ENCODE data around the gene CISD1. TPM values are rescaled to one million over a fixed set of nuclear protein-coding genes. Genes with fewer than 3 reads are reported as not detected.

Gene CISD1
- polyA plus RNA-seq, 3 donors = 59.4 to 62.0 (median 60.4) TPM

DNA sequence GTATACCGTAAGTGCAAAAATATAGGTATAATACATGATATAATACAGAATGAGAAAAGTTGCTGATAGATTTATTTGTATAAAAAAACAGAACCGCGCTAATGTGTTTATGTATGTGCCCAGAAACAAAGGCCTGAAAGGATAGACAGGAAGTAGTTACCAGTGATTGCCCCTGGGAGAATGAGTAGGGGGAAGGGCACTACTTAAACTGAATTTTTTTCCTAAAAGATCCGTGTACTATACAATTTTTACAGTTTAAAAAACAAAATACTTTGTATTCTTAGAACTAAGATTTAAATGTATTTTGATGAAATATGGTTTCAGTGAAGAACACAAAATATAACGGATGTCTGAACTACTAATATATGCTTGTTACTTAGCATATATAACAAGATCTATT is 4.2 kb upstream of the CISD1 start:
- DNase-seq (ENCODE audit: low read depth in 3 of 3, low spot score in 2 of 3) = no peak

GRCh38 chr10:58265249-58265648 is 3.7 kb upstream of the CISD1 start:
- no peak for DNase-seq (ENCODE audit: low read depth in 3 of 3, low spot score in 2 of 3)

DNA sequence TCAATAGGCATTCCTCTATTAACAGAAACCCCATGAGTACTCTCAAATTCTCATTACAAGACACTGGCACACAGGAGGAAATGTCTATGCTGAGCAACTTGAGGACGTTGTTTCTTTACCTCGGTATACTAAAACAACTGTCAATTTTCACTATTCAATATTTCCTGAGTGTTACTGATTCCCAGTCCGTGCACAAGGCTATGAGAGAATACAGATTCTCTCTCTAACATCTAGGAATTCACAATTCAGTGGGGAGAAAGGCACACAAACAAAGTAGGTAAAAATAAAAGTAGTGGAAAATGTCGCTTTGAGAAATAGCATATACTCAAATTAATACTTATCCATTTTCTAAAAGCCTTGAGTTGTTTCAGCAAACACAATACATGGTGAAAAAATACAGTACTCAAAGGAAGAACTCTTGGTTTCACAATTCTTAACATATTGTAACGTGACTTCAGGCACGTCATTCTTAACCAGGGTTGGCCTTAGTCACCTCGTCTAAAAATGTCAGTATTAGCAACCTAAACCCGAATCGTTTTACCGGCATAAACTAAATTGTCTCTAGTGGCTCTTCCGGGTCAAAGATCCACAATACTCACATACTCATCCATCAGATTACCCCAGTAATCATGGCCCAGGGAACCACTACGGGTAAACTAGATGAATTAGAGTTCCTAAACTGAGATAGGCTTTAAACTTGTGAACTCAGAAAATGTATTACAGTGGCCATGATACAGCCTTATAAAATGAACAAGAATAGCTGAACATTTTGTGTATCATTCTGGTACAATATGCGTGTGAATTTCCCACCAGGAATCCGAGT is 2.7 kb upstream of the CISD1 start:
- DNase-seq (ENCODE audit: low read depth in 3 of 3, low spot score in 2 of 3) = no peak

DNA sequence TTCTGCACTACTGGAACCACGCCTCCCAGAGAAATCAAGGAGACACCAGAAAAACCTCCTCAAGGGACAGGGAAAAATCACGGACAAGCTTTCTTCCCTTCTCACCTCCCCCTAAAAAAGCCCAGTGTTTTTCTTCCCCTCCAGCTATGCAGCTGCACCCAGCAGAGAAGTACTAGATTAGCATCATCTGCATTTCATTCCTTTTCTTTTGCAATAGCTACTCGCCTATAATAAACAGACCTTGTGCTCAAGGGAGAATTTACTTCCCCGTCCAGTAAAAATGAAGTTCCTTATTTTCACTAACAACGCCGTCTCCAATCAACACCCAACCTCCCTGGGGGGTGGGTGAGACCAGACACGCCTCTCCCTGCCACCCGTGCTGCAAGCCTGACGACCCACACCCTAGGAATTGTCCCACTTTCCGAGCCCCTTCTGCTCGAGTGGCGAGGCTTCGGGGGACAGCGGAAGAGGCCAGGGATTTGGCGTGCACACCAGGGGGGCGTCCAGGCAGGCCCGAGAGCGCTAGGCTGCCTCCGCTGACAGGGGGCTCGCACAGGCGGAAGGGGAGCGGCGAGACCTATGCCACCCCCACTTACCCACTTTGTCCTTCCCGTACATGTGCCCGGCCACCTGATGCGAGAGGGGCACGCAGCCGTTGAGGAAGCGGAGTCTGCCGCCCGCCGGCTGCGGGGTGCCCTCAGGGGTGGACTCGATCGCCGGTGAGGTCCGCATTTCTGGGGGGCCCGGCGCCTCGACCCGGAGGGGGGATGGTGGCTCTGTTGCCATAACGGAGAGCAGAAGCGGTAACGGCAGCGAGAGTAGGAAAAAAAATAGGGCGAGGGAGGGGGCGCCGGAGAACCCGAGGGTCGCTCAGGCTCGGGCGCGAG is 1.9 kb upstream of the CISD1 start:
- DNase-seq (ENCODE audit: low read depth in 3 of 3, low spot score in 2 of 3) = peak in 2 of 3 donors; percentile 17 to 50

GRCh38 chr10:58267713-58268453 is 1.1 kb upstream of the CISD1 start, which contains the start of gene IPMK:
Gene IPMK, minus strand, starts transcription at chr10:58267894. Its CDS starts 283 bp downstream, at chr10:58267611.
- DNase-seq (ENCODE audit: low read depth in 3 of 3, low spot score in 2 of 3) = peak; percentile 47 to 69 (median 65)

DNA sequence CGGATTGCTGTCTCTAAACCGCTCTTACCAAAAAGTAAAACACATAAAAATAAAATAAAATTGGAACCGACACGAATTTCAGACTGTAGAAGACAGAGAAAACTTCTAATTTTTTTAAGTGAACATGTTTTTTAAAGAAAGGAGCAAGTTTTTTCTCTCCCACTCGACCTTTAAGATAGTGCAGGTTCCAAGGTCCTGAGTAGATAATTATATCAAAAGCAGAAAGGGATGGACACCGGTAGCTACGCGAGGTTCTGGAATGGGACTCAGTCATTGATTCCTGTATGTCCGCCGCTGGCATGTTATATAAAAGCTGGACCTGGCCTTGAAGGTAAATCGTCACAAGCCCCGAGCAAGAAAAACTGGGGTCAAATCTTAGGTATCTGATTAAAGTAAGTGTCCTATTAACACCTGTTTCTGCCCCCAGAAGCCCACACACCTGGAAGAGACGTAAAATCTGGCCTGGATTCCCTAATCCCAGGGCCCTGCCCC is 462 bp upstream of the CISD1 start:
- peak in 1 of 3 donors; percentile 7 for DNase-seq (ENCODE audit: low read depth in 3 of 3, low spot score in 2 of 3)

DNA sequence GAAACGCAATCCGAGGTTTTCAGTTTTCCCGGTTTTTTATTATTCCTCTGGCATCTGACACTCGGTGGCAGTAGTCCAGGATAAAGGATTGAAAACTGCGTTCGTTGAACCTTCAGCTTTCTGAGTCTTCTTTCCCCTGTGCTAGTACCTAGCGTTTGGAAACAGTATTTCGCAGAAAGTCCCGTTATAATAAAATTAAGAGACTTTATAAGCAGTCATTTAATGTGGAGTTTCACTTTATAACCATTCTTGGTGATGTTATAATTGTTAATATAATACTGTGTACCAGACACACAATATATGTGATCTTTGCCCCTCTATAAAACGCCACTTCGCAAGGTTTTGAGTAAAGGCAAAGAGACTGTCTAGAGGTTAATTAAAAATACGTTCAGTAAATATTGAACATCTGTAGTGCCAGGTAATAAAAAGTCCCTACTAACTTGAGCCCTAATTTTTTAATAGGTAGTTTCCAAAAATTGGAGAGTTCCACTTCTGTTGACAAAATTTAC is 874 bp downstream of the CISD1 start:
- no peak for DNase-seq (ENCODE audit: low read depth in 3 of 3, low spot score in 2 of 3)

- no peak for DNase-seq (ENCODE audit: low read depth in 3 of 3, low spot score in 2 of 3)
Measured at GRCh38 chr10:58275261-58275660, 6.3 kb downstream of the CISD1 start.

- DNase-seq (ENCODE audit: low read depth in 3 of 3, low spot score in 2 of 3) = no peak
Measured at GRCh38 chr10:58275908-58276307, 6.9 kb downstream of the CISD1 start.

DNA sequence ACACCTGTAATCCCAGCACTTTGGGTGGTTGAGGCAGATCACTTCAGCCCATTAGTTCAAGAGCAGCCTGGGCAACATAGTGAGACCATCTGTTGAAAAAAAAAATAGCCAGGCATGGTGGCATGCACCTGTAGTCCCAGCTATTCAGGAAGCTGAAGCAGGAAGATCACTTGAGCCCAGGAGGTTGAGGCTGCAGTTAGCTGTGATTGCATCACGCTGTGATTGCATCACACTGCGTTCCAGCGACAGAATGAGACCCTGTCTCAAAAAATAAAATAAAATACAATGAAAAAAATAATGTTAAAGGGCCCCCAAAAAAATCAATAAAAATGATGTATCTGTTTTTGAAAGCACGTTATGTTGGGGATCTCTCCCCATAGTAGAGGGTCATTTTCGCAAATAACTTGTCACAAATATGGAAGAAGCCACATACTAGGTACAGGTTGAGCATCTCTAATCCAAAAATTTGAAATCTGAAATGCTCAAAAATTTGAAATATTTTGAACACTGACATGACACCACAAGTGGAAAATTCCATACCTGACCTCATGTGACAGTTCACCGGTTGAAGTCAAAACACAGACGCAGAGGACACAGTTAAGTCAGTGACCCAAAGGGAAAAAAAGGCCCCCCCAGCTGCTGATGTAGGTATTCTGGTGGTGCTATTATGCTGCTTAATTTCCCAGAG is 9.5 kb downstream of the CISD1 start:
- DNase-seq (ENCODE audit: low read depth in 3 of 3, low spot score in 2 of 3) = no peak

- no peak for DNase-seq (ENCODE audit: low read depth in 3 of 3, low spot score in 2 of 3)
Measured at GRCh38 chr10:58278962-58279307, 10.0 kb downstream of the CISD1 start.

GRCh38 chr10:58280477-58280876 is 11.5 kb downstream of the CISD1 start:
- no peak for DNase-seq (ENCODE audit: low read depth in 3 of 3, low spot score in 2 of 3)

GRCh38 chr10:58281092-58281752 is 12.3 kb downstream of the CISD1 start:
- no peak for DNase-seq (ENCODE audit: low read depth in 3 of 3, low spot score in 2 of 3)

- no peak for DNase-seq (ENCODE audit: low read depth in 3 of 3, low spot score in 2 of 3)
Measured at GRCh38 chr10:58282615-58283014, 13.7 kb downstream of the CISD1 start.

- no peak for DNase-seq (ENCODE audit: low read depth in 3 of 3, low spot score in 2 of 3)
Measured at GRCh38 chr10:58291538-58292174, 22.7 kb downstream of the CISD1 start.

- DNase-seq (ENCODE audit: low read depth in 3 of 3, low spot score in 2 of 3) = no peak
Measured at GRCh38 chr10:58293989-58294388, 25.0 kb downstream of the CISD1 start.

GRCh38 chr10:58299580-58299979 is 30.6 kb downstream of the CISD1 start:
- DNase-seq (ENCODE audit: low read depth in 3 of 3, low spot score in 2 of 3) = peak; percentile 14 to 36 (median 15)

GRCh38 chr10:58300676-58301075 is 31.7 kb downstream of the CISD1 start:
- DNase-seq (ENCODE audit: low read depth in 3 of 3, low spot score in 2 of 3) = no peak

GRCh38 chr10:58302254-58302653 is 33.3 kb downstream of the CISD1 start:
- DNase-seq (ENCODE audit: low read depth in 3 of 3, low spot score in 2 of 3) = no peak

Measured in right renal cortex interstitium (tissue), 3 donors.